Measurements from ENCODE around the gene TNNT2. TPM values are rescaled to one million over a fixed set of nuclear protein-coding genes. Genes with fewer than 3 reads are reported as not detected.

Gene TNNT2
- total RNA-seq, 1 donor from 2014 or later, result not detected

DNA sequence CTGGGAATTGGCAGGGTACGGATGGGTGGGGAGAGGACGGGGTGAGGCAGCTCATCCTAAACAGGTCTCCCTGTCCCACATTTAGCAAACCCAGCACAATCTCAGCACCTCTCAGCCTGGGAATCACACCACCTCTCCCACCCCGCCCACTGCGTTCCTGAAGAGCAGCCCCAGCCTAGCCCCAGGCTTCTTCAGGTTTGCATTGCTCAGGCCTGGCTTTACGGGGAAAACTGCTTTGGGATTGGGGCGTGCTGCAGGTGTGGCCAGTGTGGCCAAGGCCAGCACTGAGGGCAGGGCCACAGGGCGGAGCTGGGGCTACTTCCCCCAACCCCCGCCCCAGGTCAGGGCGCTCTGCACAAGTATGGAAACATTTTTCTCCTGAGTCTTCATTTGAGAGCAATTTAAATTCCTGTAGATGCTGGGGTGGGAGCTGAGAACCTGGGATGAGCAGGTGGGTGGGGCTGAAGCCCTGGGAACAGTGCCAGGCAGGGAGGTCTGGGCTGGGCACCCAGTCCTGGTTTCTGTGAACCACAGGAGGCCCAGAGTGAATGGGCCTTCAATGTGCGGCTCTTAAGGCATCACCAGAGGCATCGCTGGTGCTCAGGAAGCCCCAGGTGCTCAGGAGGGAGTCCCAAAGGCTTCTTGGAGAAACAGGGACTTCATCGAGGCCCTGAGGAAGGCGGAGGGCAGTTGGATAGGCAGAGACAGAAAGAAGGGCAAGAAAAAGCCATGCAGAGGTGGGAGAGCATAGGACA lies 24.1 kb downstream of the TNNT2 start:
- H3K27ac Mint-ChIP-seq (ENCODE audit: unreplicated experiment), result no peak overlapping the region
- H3K36me3 Mint-ChIP-seq (ENCODE audit: unreplicated experiment), result no peaks in the 10 kb centered on the region
- peak; percentile 4 for DNase-seq
- peaks cover 1% of the 10 kb centered on the region for H3K9me3 Mint-ChIP-seq (ENCODE audit: unreplicated experiment)
- no peak overlapping the region for H3K4me3 Mint-ChIP-seq (ENCODE audit: unreplicated experiment)
- H3K27me3 Mint-ChIP-seq (ENCODE audit: unreplicated experiment), result peaks cover 11% of the 10 kb centered on the region
- TF ChIP-seq, protein P1, sequence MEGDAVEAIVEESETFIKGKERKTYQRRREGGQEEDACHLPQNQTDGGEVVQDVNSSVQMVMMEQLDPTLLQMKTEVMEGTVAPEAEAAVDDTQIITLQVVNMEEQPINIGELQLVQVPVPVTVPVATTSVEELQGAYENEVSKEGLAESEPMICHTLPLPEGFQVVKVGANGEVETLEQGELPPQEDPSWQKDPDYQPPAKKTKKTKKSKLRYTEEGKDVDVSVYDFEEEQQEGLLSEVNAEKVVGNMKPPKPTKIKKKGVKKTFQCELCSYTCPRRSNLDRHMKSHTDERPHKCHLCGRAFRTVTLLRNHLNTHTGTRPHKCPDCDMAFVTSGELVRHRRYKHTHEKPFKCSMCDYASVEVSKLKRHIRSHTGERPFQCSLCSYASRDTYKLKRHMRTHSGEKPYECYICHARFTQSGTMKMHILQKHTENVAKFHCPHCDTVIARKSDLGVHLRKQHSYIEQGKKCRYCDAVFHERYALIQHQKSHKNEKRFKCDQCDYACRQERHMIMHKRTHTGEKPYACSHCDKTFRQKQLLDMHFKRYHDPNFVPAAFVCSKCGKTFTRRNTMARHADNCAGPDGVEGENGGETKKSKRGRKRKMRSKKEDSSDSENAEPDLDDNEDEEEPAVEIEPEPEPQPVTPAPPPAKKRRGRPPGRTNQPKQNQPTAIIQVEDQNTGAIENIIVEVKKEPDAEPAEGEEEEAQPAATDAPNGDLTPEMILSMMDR (IDR thresholded peaks at IDR 0.05; ENCODE audit: partially characterized antibody, unreplicated experiment), result no peak
- peaks cover 3% of the 10 kb centered on the region for H3K4me1 Mint-ChIP-seq (ENCODE audit: low read depth, unreplicated experiment)

DNA sequence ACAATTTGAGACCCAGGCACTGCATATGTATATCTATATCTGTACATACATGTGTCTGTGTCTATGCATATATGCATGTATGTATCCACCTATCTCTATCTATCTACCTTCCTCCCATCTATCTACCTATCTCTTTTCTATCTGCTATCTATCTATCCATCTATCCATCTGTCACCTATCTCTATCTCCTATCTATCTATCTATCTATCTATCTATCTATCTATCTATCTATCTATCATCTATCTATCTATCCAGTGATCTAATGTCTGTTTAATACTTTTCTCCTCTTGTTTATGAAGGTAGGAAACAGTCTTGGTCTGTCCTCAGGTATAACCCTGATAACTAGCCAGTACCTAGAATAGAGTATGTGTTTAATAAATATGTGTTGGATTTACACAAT lies 25.9 kb downstream of the TNNT2 start:
- Mint-ChIP-seq H3K27me3 (ENCODE audit: unreplicated experiment) (peaks cover 13% of the 10 kb centered on the region), H3K4me1 (ENCODE audit: low read depth, unreplicated experiment) (peaks cover 16% of the 10 kb centered on the region), H3K4me3 (ENCODE audit: unreplicated experiment) (no peak overlapping the region), H3K36me3 (ENCODE audit: unreplicated experiment) (no peaks in the 10 kb centered on the region), H3K9me3 (ENCODE audit: unreplicated experiment) (peaks cover 1% of the 10 kb centered on the region), H3K27ac (ENCODE audit: unreplicated experiment) (no peak overlapping the region)
- TF ChIP-seq, protein P1 (IDR thresholded peaks at IDR 0.05; ENCODE audit: partially characterized antibody, unreplicated experiment), result no peak
- no peak for DNase-seq

DNA sequence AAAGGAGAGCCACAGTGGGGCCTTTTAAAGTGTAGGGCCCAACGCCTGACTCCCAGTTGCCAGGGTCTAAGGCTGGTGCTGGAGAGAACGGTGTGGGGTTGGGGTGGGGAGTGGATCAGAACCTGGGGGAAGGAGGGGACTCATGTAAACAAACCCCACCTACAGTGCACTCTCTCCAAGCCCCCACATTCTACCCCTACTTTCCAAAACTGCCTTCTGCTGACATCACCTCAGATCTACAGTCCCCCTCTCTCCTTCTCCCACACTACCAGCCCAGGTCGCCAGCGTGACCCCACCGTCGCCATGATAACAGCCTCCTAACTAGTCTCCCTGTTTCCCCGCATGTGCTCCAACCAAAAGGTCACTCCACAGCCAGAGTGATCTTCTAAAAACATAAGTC lies 26.6 kb downstream of the TNNT2 start:
- peaks cover 13% of the 10 kb centered on the region for H3K27me3 Mint-ChIP-seq (ENCODE audit: unreplicated experiment)
- H3K27ac Mint-ChIP-seq (ENCODE audit: unreplicated experiment), result no peak overlapping the region
- peaks cover 1% of the 10 kb centered on the region for H3K9me3 Mint-ChIP-seq (ENCODE audit: unreplicated experiment)
- H3K4me3 Mint-ChIP-seq (ENCODE audit: unreplicated experiment), result no peak overlapping the region
- peak; percentile 3 for DNase-seq
- no peaks in the 10 kb centered on the region for H3K36me3 Mint-ChIP-seq (ENCODE audit: unreplicated experiment)
- H3K4me1 Mint-ChIP-seq (ENCODE audit: low read depth, unreplicated experiment), result peaks cover 16% of the 10 kb centered on the region
- TF ChIP-seq, protein P1 (IDR thresholded peaks at IDR 0.05; ENCODE audit: partially characterized antibody, unreplicated experiment), result no peak

DNA sequence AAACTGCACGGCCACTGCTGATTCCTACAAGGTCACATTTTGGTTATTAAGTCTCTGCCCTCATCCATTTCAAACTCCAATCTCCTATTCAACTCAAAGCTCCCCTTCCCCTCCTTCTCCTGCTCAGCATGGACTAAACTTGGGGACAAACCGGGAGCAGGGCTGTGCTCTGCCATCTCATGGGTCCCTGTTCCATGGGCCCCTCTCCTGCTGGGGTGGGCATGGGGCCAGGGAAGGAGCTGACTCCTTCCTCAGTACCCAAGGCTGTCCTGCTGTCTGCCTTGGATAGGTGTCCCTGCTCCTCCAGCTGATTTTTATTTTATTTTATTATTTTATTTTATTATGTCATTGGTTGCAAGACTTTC lies 27.1 kb downstream of the TNNT2 start:
- no peak overlapping the region for H3K4me3 Mint-ChIP-seq (ENCODE audit: unreplicated experiment)
- H3K4me1 Mint-ChIP-seq (ENCODE audit: low read depth, unreplicated experiment), result peaks cover 16% of the 10 kb centered on the region

DNA sequence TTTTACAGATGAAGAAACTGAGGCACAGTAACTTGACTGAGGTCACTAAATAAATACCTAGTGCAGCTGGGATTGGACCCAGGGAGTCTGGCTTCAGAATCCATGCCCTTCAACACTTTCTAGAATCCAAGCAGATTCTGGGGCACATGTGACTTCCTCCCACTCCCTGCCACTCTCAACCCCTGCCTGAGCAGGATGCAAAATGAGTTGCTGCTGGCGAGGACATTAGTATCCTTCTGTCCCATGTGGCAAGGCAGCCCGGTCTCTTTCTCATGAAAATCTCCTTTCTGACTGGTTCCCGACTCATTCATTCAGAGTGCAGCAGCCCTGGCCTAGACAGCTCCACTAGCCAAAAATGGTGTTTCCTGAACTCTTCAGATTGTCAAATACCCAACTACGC lies 28.4 kb downstream of the TNNT2 start:
- Mint-ChIP-seq H3K27ac (ENCODE audit: unreplicated experiment) (no peak overlapping the region), H3K4me3 (ENCODE audit: unreplicated experiment) (no peak overlapping the region), H3K27me3 (ENCODE audit: unreplicated experiment) (peaks cover 6% of the 10 kb centered on the region), H3K4me1 (ENCODE audit: low read depth, unreplicated experiment) (peaks cover 16% of the 10 kb centered on the region), H3K36me3 (ENCODE audit: unreplicated experiment) (no peaks in the 10 kb centered on the region), H3K9me3 (ENCODE audit: unreplicated experiment) (peaks cover 1% of the 10 kb centered on the region)
- TF ChIP-seq, protein P1 (IDR thresholded peaks at IDR 0.05; ENCODE audit: partially characterized antibody, unreplicated experiment), result no peak
- DNase-seq, result peak; percentile 6

More for the DNA sequence above, 27.1 kb downstream of the TNNT2 start:
- H3K27ac Mint-ChIP-seq (ENCODE audit: unreplicated experiment), result no peak overlapping the region
- H3K9me3 Mint-ChIP-seq (ENCODE audit: unreplicated experiment), result peaks cover 1% of the 10 kb centered on the region
- TF ChIP-seq, protein P1 (IDR thresholded peaks at IDR 0.05; ENCODE audit: partially characterized antibody, unreplicated experiment), result no peak
- H3K27me3 Mint-ChIP-seq (ENCODE audit: unreplicated experiment), result peaks cover 8% of the 10 kb centered on the region
- DNase-seq, result peak; percentile 2
- H3K36me3 Mint-ChIP-seq (ENCODE audit: unreplicated experiment), result no peaks in the 10 kb centered on the region

All from glutamatergic neuron (in vitro differentiated cells).